Hematopoietic multipotent progenitor cell treated with erythropoietin and hydrocortisone succinate and interleukin-3 and kit ligand, for 6 days (in vitro differentiated cells): Measurements from ENCODE around the gene ARHGEF4.

ENCODE experiments used
- DNase-seq: peaks from one replicate; pipeline ENCODE4 v3.0.0-alpha.2; 2015

Gene ARHGEF4

DNA sequence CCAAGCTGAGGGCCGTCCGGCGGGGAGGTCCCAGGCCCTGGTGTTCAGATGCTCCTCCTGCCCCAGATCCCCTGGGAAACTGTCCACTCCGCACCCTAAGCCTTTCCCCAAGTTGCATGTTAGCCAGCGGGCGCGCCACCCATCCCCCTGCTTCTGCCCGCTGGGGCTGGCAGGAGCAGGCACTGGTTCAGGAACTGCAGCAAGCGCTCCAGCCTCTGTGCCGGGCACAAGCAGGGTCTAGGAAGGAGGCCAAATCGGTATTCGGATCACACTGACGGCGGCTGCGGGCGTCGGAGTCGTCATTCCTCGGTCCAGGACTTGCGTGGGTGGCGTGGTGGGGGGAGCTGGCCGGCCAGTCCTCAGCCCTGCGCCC lies 202.8 kb downstream of the ARHGEF4 start:
- no peak for DNase-seq

DNA sequence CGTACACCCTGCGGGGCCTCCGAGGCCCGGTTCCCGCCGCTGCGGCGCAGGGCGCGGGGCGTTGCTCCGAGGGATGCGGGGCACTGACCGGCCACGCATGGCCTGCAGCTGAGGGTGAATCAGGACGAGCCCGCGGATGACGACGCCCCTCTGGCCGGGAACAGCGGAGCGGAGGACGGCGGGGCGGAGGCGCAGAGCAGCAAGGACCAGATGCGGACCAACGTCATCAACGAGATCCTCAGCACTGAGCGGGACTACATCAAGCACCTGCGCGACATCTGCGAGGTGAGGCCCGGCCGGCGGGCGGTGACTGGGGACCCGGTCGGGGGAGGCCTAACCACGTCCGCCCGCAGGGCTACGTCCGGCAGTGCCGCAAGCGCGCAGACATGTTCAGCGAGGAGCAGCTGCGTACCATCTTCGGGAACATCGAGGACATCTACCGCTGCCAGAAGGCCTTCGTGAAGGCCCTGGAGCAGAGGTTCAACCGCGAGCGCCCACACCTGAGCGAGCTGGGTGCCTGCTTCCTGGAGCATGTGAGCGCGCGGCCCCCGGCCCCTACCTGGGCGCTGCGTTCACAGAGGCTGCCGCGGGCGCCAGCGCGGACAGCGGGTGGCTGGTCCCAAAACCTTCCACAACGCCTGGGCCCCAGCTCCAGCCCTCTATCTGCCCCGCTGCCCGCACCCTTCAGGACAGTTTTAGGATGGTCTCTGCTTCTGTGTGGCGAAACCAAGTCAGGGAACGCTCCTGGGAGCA lies 203.4 kb downstream of the ARHGEF4 start:
- no peak for DNase-seq

DNA sequence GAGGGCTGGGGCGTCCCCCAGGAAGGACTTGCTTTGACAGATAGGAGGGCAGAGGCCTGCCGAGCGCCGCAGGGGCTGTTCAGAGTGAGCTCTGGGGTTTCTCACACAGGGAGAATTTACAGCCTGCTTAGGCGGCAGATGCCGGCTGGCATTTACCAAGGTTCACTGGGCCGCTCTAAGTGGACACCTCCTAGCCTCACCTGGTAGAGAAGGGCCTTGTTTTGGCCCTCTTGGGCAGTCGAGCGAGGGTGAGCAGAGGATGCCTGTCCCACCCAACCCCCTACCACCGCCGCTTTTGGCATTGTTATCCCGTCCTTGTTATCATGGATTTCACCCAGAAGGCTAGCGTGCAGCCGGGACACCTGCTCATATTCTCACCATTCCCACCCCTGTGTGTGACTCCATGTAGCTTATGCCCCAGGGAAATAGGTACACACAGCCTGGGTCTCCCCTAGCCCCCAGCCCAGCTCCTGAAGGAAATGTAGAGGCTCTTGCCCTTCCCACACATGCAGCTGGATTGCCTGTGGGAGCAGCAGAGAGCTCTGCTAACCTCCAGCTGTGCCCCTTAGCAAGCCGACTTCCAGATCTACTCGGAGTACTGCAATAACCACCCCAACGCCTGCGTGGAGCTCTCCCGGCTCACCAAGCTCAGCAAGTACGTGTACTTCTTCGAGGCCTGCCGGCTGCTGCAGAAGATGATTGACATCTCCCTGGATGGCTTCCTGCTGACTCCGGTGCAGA lies 204.1 kb downstream of the ARHGEF4 start:
- no peak for DNase-seq

- no peak for DNase-seq
Observed at GRCh38 chr2:131041402-131042147, 204.9 kb downstream of the ARHGEF4 start.

- DNase-seq: peak; percentile 57
Observed at GRCh38 chr2:131042148-131042775, 205.5 kb downstream of the ARHGEF4 start.

- no peak for DNase-seq
Observed at GRCh38 chr2:131043199-131044074, 206.7 kb downstream of the ARHGEF4 start.

DNA sequence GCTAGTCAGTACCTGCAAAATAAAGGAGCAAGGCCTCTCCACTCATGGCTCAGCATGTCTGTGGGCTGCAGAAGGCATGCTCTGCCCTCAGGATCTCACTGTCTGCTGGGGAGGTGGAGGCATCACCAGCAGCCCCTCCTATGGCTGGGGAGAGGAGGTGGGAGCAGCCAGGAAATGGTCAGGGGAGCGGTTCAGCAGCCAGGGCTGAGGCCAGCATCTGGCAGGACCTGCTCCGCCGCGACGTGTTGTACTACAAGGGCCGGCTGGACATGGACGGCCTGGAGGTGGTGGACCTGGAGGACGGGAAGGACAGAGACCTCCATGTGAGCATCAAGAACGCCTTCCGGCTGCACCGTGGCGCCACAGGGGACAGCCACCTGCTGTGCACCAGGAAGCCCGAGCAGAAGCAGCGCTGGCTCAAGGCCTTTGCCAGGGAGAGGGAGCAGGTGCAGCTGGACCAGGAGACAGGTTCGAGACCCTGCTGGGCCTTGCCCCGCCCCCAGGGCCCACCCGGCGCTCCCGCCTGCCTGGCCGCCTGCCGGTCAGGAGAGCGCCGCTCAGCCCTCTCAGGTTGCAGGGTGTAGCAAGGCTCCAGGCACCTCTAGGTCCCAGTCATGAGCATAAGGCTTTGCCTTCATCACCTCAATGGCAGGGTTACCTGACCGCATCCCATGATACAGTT lies 207.5 kb downstream of the ARHGEF4 start:
- no peak for DNase-seq

DNA sequence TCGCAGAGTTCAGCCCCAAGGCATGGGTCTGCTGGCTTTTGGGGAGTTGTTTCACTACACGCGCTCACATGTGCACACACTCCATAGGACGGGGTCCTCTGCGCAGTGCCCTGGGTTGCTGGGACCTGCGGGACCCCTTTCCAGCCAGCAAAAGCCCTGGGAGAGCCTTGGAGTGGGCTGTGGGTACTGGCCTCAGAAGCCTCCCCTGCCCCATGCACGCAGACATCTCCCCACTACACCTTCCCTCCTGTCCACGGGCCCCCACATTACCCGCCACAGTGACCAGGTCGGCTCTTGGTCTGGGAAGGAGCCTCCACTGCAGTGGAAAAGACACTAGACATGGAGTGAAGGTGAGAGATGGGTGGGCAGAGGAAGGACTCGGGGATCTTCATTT lies 208.0 kb downstream of the ARHGEF4 start:
- DNase-seq: no peak

DNA sequence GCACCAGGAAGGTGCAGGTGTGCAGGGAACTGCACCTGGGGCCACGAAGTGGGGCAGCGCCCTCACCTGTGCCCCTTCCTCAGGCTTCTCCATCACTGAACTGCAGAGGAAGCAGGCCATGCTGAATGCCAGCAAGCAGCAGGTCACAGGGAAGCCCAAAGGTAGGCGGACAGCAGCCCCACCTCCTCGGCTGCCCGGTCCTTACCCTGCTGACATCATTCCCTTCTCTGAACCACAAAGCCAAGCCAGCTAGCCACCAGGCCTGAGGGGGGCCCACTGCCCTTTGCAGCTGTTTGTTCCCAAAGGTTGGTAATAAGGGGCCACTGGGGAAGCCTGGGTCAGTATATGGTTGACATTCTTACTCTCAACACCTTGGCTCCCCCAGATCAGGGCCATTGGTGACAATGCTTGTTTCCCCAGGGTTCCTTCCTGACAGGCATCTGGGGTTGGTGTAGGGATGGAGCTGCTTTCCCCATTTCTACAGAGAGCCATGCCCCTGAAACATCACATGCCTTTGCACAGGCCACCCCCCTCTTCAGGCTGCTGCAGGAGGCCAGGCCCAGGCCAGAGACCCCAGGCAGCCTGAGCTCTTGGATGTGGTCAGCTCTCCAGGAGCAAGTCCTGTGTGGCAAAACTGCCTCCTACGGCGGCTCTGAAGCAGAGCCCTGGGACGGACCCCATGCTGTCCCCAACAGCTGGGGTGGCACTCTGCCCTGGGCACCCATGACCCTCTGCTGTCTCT lies 208.7 kb downstream of the ARHGEF4 start:
- DNase-seq: no peak

DNA sequence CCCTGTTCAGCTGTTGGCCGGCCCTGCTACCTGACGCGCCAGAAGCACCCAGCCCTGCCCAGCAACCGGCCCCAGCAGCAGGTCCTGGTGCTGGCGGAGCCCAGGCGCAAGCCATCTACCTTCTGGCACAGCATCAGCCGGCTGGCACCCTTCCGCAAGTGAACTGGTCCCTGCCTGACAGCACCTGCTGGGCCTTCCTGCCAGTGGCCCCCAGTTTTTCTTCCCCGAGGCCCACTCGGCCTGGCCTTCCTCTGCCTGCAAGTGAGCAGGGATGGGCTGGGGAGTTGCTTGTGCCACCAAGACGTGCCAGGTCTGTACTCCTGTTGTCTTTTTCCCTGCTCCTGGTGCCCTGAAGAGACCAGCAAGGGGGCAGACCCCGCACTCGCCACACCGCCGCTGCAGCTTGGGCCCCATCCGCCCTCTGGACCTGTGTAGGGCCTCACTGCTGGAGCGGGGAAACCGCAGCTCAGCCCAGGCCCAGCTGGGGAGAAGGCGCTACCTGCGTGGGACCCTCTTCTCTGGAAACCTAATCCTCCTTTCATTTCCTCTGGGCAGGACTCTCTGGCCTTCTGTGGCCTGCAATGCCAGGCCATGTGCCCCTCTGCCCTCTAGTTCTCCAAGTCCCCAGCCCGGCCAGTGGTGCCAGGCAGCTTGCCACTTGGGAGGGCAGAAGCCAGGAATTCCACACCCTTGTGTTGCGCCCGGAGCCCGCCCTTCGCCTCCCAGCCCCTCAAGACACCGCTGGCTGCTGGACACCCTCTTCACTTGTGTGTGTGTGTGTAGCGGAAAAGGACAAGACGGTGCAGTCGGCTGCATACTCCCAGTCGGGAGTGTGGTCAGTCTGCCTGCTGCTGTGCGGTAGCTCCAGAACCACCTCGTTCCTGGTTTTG lies 209.6 kb downstream of the ARHGEF4 start:
- no peak for DNase-seq

DNA sequence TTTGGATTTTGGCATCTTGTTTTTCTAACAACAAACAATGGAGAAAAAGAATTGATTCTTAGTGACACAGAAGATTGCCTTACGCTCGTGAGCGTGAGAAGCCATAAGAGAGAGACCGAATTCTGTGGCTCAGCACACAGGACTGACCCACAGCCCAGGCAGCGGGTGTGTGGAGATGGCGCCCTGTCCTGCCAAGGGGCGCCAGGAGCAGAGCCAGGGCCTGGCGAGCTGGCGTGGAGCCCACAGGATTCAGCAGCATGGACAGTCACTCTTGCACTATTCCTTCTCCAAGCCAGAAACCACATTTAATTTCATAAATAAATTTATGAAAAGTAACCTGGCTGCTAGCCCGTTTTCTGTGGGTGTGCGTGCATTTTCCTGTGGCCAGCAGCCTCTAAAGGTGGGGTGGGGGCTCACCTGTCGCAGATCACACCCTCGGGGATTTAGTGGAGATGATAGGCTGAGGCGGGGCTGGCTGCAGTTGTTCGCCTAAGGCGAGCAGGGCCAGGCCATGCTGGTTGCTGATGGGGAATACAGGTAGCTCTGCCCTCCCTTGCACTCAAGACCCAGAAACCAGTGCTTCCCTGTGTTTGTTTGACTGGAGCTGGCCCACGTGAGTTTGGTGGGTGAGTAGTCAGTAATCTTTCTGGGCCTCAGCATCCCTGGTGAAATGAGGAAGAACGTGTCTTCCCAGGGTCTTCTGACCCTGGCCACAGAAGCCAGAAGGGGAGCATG lies 210.4 kb downstream of the ARHGEF4 start:
- no peak for DNase-seq

DNA sequence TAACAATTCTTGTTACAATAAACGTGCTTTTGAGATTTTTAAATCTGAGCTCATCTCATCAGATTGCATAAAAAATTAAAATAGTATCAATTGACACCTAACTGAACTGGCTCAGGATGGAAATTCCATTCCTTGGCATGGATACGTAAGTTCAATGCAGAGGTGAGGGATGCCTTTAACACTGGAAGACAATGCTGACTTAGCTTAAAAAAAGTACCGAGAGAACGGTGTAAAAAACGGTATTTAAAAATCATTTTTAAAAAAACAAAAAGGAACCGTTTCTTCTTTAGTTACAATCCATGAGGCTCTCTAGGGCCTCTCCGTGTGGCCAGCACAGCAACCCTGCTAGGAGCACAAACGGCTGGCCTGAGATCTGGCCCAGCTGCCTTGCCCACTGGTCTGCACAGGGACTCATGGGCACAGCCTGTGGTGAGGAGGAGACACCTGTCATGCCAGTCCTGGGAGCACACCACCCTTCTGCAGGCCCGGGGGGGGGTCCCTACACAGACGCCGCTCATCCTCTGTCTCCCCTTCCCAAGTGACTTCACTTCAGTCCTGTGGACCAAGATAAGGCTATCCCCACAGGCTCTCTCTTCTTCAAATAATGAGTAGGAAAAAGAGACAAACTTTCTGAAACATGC lies 211.3 kb downstream of the ARHGEF4 start:
- no peak for DNase-seq

GRCh38 chr2:131048641-131049040 lies 211.9 kb downstream of the ARHGEF4 start:
- DNase-seq: no peak

- no peak for DNase-seq
Observed at GRCh38 chr2:131049150-131049718, 212.5 kb downstream of the ARHGEF4 start.

GRCh38 chr2:131050896-131051295 lies 214.2 kb downstream of the ARHGEF4 start:
- DNase-seq: no peak

- DNase-seq: no peak
Observed at GRCh38 chr2:131052741-131053263, 216.1 kb downstream of the ARHGEF4 start.

GRCh38 chr2:131054488-131054887 lies 217.8 kb downstream of the ARHGEF4 start:
- no peak for DNase-seq
